Measurements from ENCODE around the gene ST6GAL1.

GRCh38 chr3:186930641-186931531, 560 bp downstream of the ST6GAL1 start:
- peak in 1 of 4 experiments; percentile 19 for TF ChIP-seq CTCF (IDR thresholded peaks at IDR 0.05)
- no peak for TF ChIP-seq POLR2A (IDR thresholded peaks at IDR 0.05)

Measured in gastroesophageal sphincter (tissue), 3 donors.